HL-60 (cell line): ENCODE data around the gene KRT28.

Experiments used
- DNase-seq, 2 experiments: peaks; one replicate each; pipeline ENCODE4 v3.0.0-alpha.2; 2010 to 2020; ENCODE audit warnings: low read depth in 1 of 2, low spot score in 1 of 2
- H3K27ac ChIP-seq: fragments of 250-450 bp; sonication (Bioruptor Pico); replicated peaks from 2 replicates; pipeline ENCODE4 v1.5.1; 2020; ENCODE audit warnings: mild to moderate bottlenecking, moderate library complexity
- H3K27me3 ChIP-seq: fragments of 250-450 bp; sonication (Bioruptor Pico); 2 replicates; pipeline ENCODE4 v1.5.1; 2021; ENCODE audit warnings: mild to moderate bottlenecking, moderate library complexity; ENCODE audit not compliant: insufficient read depth, poor library complexity, severe bottlenecking
- H3K4me3 ChIP-seq: replicated peaks from 2 replicates; pipeline ENCODE4 v1.5.1; 2011; ENCODE audit warnings: mild to moderate bottlenecking, control low read depth, low read length; ENCODE audit not compliant: insufficient read depth
- GABPA ChIP-seq: IDR thresholded peaks from 2 replicates; pipeline ENCODE4 v1.6.1; 2012; ENCODE audit warnings: low read depth
- POLR2AphosphoS5 ChIP-seq: IDR thresholded peaks from 2 replicates; pipeline ENCODE4 v1.6.1; 2012; ENCODE audit warnings: low read depth
- SPI1 ChIP-seq: IDR thresholded peaks from 2 replicates; pipeline ENCODE4 v1.6.1; 2012; ENCODE audit warnings: low read depth, mild to moderate bottlenecking, borderline replicate concordance
- TF ChIP-seq, protein P1 (sequence below): IDR thresholded peaks from one replicate; pipeline ENCODE4 v1.5.1; 2011; ENCODE audit warnings: low read length, control low read depth, inconsistent platforms; ENCODE audit not compliant: insufficient read depth
- TF ChIP-seq, protein P2 (sequence below): IDR thresholded peaks from 2 replicates; pipeline ENCODE4 v1.6.1; 2012; ENCODE audit warnings: low read depth; ENCODE audit not compliant: insufficient replicate concordance

Gene KRT28

DNA sequence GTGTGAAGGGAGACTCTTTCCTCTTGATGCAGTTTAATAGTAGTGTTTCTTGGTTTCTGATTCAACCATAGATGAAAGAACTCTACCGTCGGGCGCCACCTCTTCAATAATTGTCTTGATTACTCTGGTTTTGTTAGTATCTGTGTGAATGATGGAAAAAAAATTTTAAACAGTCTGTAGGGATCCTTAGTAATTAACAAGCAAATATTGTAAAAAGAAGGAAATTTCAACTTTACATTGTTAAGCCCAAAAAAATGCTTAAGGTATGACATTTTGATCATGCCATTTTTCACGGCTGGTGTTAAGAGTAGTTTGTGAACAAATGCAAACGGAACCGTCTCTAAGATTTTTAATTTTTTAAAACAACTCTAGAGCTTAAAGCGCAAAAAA, 18.6 kb upstream of the KRT28 start:
- TF ChIP-seq POLR2AphosphoS5 = no peak
- TF ChIP-seq, protein P1, sequence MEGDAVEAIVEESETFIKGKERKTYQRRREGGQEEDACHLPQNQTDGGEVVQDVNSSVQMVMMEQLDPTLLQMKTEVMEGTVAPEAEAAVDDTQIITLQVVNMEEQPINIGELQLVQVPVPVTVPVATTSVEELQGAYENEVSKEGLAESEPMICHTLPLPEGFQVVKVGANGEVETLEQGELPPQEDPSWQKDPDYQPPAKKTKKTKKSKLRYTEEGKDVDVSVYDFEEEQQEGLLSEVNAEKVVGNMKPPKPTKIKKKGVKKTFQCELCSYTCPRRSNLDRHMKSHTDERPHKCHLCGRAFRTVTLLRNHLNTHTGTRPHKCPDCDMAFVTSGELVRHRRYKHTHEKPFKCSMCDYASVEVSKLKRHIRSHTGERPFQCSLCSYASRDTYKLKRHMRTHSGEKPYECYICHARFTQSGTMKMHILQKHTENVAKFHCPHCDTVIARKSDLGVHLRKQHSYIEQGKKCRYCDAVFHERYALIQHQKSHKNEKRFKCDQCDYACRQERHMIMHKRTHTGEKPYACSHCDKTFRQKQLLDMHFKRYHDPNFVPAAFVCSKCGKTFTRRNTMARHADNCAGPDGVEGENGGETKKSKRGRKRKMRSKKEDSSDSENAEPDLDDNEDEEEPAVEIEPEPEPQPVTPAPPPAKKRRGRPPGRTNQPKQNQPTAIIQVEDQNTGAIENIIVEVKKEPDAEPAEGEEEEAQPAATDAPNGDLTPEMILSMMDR = no peak
- no peak for TF ChIP-seq GABPA
- TF ChIP-seq, protein P2, sequence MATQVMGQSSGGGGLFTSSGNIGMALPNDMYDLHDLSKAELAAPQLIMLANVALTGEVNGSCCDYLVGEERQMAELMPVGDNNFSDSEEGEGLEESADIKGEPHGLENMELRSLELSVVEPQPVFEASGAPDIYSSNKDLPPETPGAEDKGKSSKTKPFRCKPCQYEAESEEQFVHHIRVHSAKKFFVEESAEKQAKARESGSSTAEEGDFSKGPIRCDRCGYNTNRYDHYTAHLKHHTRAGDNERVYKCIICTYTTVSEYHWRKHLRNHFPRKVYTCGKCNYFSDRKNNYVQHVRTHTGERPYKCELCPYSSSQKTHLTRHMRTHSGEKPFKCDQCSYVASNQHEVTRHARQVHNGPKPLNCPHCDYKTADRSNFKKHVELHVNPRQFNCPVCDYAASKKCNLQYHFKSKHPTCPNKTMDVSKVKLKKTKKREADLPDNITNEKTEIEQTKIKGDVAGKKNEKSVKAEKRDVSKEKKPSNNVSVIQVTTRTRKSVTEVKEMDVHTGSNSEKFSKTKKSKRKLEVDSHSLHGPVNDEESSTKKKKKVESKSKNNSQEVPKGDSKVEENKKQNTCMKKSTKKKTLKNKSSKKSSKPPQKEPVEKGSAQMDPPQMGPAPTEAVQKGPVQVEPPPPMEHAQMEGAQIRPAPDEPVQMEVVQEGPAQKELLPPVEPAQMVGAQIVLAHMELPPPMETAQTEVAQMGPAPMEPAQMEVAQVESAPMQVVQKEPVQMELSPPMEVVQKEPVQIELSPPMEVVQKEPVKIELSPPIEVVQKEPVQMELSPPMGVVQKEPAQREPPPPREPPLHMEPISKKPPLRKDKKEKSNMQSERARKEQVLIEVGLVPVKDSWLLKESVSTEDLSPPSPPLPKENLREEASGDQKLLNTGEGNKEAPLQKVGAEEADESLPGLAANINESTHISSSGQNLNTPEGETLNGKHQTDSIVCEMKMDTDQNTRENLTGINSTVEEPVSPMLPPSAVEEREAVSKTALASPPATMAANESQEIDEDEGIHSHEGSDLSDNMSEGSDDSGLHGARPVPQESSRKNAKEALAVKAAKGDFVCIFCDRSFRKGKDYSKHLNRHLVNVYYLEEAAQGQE = no peak
- TF ChIP-seq SPI1 = no peak
- Histone ChIP-seq H3K27ac (peak overlapping the region; percentile 63), H3K4me3 (peak overlapping the region; percentile 65), H3K27me3 (no peaks in the 10 kb centered on the region)
- DNase-seq = no peak

DNA sequence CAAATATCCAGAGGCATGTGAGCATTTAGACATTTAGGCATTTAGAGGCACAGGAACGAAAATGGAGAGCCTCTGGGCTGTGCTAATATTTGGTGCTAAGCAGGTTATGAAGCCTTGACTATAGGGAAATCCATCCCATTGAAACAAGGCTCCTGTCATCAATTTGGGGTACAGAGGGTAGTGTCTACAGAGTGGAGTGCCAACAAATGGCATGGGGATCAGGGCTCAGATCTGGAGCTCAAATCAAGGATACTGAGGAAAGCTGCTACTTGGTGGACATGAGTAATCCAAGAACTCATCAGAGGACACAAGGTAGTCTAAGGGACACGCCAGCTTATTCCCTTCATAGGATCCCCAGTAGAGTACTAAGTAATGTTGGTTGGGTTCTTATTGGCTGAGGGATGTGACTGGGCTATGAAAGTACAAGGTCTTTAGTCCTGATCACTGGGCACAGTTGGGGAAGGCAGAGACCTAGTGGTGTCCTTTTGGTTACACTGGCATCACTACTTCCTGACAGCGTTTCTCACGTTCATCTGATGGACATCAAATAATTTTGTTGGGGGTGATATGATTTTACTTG, 17.4 kb upstream of the KRT28 start:
- Histone ChIP-seq H3K27me3 (peaks cover 3% of the 10 kb centered on the region), H3K4me3 (no peak overlapping the region), H3K27ac (no peak overlapping the region)
- TF ChIP-seq, protein P1 = no peak
- no peak for TF ChIP-seq POLR2AphosphoS5
- TF ChIP-seq GABPA = no peak
- TF ChIP-seq SPI1 = no peak
- TF ChIP-seq, protein P2 = no peak
- no peak for DNase-seq

DNA sequence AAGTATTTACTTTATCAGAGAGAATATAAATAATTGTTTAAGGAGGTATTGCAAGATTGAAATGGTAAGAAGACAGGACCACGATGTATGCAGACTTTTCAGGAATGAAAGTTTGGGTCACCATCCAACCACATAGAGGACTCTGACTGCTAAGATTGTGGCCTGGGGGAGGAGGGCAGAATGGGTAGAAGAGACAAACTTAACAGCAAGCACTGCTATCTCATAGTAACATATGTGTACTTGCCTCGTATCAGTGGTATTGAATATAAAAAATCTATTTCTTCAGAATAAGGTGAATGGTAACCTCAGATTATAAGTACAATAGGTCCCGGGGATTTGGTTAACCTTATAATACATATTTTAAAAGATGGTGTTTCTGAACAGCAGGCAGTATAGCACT, 16.8 kb upstream of the KRT28 start:
- TF ChIP-seq GABPA (no peak), SPI1 (no peak), POLR2AphosphoS5 (no peak)
- TF ChIP-seq, protein P2 = no peak
- Histone ChIP-seq H3K27me3 (peaks cover 3% of the 10 kb centered on the region), H3K4me3 (no peak overlapping the region), H3K27ac (no peak overlapping the region)
- no peak for DNase-seq
